ENCODE data around the gene TCF4.

TCF4 gene

DNA sequence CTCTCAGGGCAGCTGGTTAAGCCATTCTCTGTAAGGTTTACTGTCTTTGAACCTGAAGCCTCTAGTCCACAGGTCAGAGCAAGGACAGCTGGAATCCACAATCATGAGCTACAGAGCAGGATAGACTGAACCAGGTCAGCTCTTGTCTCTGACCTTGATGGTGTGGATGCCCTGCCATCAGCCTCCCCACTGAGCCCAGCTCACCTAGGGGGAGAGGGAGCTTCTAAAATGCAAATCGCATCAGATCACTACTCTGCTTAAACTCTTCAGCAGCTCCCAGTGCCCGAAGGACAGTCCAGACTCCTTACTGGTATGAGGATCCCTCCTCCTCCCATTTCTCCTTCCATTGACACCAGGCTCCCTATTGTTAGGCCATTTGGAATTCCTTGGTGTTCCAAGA lies 373.5 kb downstream of the TCF4 start:
- Histone ChIP-seq H3K79me2 (ENCODE audit: low read length) (no peaks in the 10 kb centered on the region), H3K9me3 (replicated peaks; ENCODE audit: insufficient read depth, low read length) (no peaks in the 10 kb centered on the region), H3K4me3 (ENCODE audit: low read length) (no peak overlapping the region), H3K4me1 (ENCODE audit: low read length) (peaks cover 7% of the 10 kb centered on the region), H3K27me3 (replicated peaks; ENCODE audit: insufficient read depth, low read length) (no peaks in the 10 kb centered on the region), H3K9ac (ENCODE audit: low read length) (no peak overlapping the region), H3K36me3 (replicated peaks; ENCODE audit: insufficient read depth, low read length) (no peaks in the 10 kb centered on the region), H3K4me2 (ENCODE audit: low read depth, low read length) (no peak overlapping the region), H3F3A (ENCODE audit: insufficient read depth, low read length) (no peaks in the 10 kb centered on the region), H3K9me2 (replicated peaks; ENCODE audit: insufficient read depth, low read length) (no peaks in the 10 kb centered on the region), H4K20me1 (ENCODE audit: insufficient read depth, low read length) (no peaks in the 10 kb centered on the region), H2AFZ (ENCODE audit: low read length) (no peak overlapping the region), H3K27ac (ENCODE audit: low read length) (no peak overlapping the region)
- TF ChIP-seq, protein P1, sequence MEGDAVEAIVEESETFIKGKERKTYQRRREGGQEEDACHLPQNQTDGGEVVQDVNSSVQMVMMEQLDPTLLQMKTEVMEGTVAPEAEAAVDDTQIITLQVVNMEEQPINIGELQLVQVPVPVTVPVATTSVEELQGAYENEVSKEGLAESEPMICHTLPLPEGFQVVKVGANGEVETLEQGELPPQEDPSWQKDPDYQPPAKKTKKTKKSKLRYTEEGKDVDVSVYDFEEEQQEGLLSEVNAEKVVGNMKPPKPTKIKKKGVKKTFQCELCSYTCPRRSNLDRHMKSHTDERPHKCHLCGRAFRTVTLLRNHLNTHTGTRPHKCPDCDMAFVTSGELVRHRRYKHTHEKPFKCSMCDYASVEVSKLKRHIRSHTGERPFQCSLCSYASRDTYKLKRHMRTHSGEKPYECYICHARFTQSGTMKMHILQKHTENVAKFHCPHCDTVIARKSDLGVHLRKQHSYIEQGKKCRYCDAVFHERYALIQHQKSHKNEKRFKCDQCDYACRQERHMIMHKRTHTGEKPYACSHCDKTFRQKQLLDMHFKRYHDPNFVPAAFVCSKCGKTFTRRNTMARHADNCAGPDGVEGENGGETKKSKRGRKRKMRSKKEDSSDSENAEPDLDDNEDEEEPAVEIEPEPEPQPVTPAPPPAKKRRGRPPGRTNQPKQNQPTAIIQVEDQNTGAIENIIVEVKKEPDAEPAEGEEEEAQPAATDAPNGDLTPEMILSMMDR (IDR thresholded peaks at IDR 0.05; ENCODE audit: low read length): no peak
- TF ChIP-seq EZH2 (optimal IDR thresholded peaks at IDR 0.05; ENCODE audit: low read depth, low read length) (no peak), EZH2phosphoT487 (IDR thresholded peaks at IDR 0.05; ENCODE audit: low read length) (no peak)
- no peak for DNase-seq

- no peaks in the 10 kb centered on the region for H3K9me3 ChIP-seq (replicated peaks; ENCODE audit: insufficient read depth, low read length)
- no peaks in the 10 kb centered on the region for H3K36me3 ChIP-seq (replicated peaks; ENCODE audit: insufficient read depth, low read length)
- H3F3A ChIP-seq (ENCODE audit: insufficient read depth, low read length): no peaks in the 10 kb centered on the region
- no peaks in the 10 kb centered on the region for H4K20me1 ChIP-seq (ENCODE audit: insufficient read depth, low read length)
- no peaks in the 10 kb centered on the region for H3K27me3 ChIP-seq (replicated peaks; ENCODE audit: insufficient read depth, low read length)
- no peak overlapping the region for H3K9ac ChIP-seq (ENCODE audit: low read length)
- H2AFZ ChIP-seq (ENCODE audit: low read length): no peak overlapping the region
- H3K9me2 ChIP-seq (replicated peaks; ENCODE audit: insufficient read depth, low read length): no peaks in the 10 kb centered on the region
- H3K4me3 ChIP-seq (ENCODE audit: low read length): no peak overlapping the region
- H3K27ac ChIP-seq (ENCODE audit: low read length): no peak overlapping the region
- TF ChIP-seq EZH2 (optimal IDR thresholded peaks at IDR 0.05; ENCODE audit: low read depth, low read length): no peak
- no peaks in the 10 kb centered on the region for H3K79me2 ChIP-seq (ENCODE audit: low read length)
- no peaks in the 10 kb centered on the region for H3K4me1 ChIP-seq (ENCODE audit: low read length)
- no peak overlapping the region for H3K4me2 ChIP-seq (ENCODE audit: low read depth, low read length)
- DNase-seq: no peak
These were observed 374.4 kb downstream of the TCF4 start for GRCh38 chr18:55213586-55213985.

DNA sequence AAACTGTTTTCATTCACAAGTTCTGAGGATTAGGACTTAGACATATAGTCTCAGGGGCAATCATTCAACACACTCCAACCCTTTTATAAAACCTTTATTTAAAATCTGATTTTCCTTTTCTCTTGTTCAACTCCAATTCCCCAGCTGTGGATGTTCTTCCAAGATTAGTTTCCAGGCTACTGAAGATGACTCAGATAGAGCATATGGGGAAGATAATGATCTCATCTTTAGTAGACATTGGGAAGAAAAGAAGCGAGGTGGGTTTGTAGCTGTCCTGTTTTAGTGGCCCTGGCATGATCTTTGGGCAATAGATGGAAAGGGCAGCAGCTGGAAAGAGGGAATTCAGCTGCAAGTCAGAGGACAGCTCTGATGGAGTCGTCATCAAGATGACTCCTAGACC lies 381.1 kb downstream of the TCF4 start:
- no peaks in the 10 kb centered on the region for H3F3A ChIP-seq (ENCODE audit: insufficient read depth, low read length)
- H3K36me3 ChIP-seq (replicated peaks; ENCODE audit: insufficient read depth, low read length): no peaks in the 10 kb centered on the region
- TF ChIP-seq EZH2 (optimal IDR thresholded peaks at IDR 0.05; ENCODE audit: low read depth, low read length): no peak
- TF ChIP-seq EZH2phosphoT487 (IDR thresholded peaks at IDR 0.05; ENCODE audit: low read length): no peak
- TF ChIP-seq, protein P1 (IDR thresholded peaks at IDR 0.05; ENCODE audit: low read length): no peak
- H2AFZ ChIP-seq (ENCODE audit: low read length): no peak overlapping the region
- H3K79me2 ChIP-seq (ENCODE audit: low read length): no peaks in the 10 kb centered on the region
- H3K9me2 ChIP-seq (replicated peaks; ENCODE audit: insufficient read depth, low read length): no peaks in the 10 kb centered on the region
- H4K20me1 ChIP-seq (ENCODE audit: insufficient read depth, low read length): no peaks in the 10 kb centered on the region
- no peaks in the 10 kb centered on the region for H3K4me1 ChIP-seq (ENCODE audit: low read length)
- H3K4me3 ChIP-seq (ENCODE audit: low read length): no peak overlapping the region
- no peak overlapping the region for H3K9ac ChIP-seq (ENCODE audit: low read length)
- H3K4me2 ChIP-seq (ENCODE audit: low read depth, low read length): no peak overlapping the region
- DNase-seq: no peak
- no peaks in the 10 kb centered on the region for H3K9me3 ChIP-seq (replicated peaks; ENCODE audit: insufficient read depth, low read length)
- no peaks in the 10 kb centered on the region for H3K27me3 ChIP-seq (replicated peaks; ENCODE audit: insufficient read depth, low read length)
- no peak overlapping the region for H3K27ac ChIP-seq (ENCODE audit: low read length)

DNA sequence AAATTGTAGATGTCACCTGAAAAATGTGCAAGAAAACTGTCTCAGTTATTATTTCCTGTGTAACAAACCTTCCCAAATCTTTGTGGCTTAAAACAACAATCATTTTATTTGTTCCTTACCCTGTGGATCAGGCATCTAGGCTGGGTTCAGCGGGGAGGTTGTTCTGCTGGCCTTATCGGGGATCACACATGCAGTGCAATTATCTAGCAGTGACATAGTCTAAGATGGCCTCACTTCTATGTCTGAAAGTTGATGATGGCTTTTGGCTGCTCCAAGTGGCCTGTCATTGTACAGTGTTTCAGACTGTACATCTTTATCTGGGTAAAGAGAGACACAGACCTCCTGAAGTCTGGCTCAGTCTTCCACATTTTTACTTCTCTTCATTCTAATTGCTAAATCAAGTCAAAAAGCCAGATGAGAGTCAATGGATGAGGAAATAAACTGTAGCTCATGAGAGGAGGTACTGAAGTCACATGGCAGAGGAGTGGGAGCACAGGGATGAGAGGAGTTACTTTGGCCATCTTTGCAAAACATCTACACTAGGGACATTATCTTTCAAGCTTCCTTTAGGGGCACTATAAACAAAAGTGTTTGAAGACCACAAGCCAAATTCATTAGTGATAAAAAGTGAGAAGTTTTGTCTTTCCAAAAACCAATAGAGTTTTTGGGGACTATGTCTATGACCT lies 385.6 kb downstream of the TCF4 start:
- no peaks in the 10 kb centered on the region for H3K4me1 ChIP-seq (ENCODE audit: low read length)

More for the DNA sequence above, 385.6 kb downstream of the TCF4 start:
- H2AFZ ChIP-seq (ENCODE audit: low read length): no peak overlapping the region
- H3K9me2 ChIP-seq (replicated peaks; ENCODE audit: insufficient read depth, low read length): no peaks in the 10 kb centered on the region
- DNase-seq: no peak
- no peaks in the 10 kb centered on the region for H3K36me3 ChIP-seq (replicated peaks; ENCODE audit: insufficient read depth, low read length)
- H3K4me2 ChIP-seq (ENCODE audit: low read depth, low read length): no peak overlapping the region
- no peaks in the 10 kb centered on the region for H3K9me3 ChIP-seq (replicated peaks; ENCODE audit: insufficient read depth, low read length)
- TF ChIP-seq, protein P1 (IDR thresholded peaks at IDR 0.05; ENCODE audit: low read length): no peak
- TF ChIP-seq EZH2 (optimal IDR thresholded peaks at IDR 0.05; ENCODE audit: low read depth, low read length): no peak
- no peak for TF ChIP-seq EZH2phosphoT487 (IDR thresholded peaks at IDR 0.05; ENCODE audit: low read length)
- no peaks in the 10 kb centered on the region for H3K27me3 ChIP-seq (replicated peaks; ENCODE audit: insufficient read depth, low read length)
- no peak overlapping the region for H3K9ac ChIP-seq (ENCODE audit: low read length)
- H3K79me2 ChIP-seq (ENCODE audit: low read length): no peaks in the 10 kb centered on the region
- H3K27ac ChIP-seq (ENCODE audit: low read length): no peak overlapping the region
- H3F3A ChIP-seq (ENCODE audit: insufficient read depth, low read length): no peaks in the 10 kb centered on the region
- H4K20me1 ChIP-seq (ENCODE audit: insufficient read depth, low read length): no peaks in the 10 kb centered on the region
- no peak overlapping the region for H3K4me3 ChIP-seq (ENCODE audit: low read length)
